RWPE1 (cell line): ENCODE results near the gene BABAM2.

Experiments used
- CTCF ChIA-PET: fragments of 350-600 bp; sonication (Branson Sonifier 250); formaldehyde crosslinking; extraction: SDS; loops from one replicate; lab custom pipeline; 2021; lab: Yijun Ruan, JAX
- POLR2A ChIA-PET: fragments of 400-600 bp; formaldehyde crosslinking; extraction: SDS; loops from one replicate; lab custom pipeline; 2020; ENCODE audit warnings: antibody characterized with exemption; ENCODE audit not compliant: low non-redundant PET; lab: Yijun Ruan, JAX
- DNase-seq: peaks from one replicate; pipeline ENCODE4 v3.0.0; 2012; ENCODE audit warnings: low spot score
- H3K27ac ChIP-seq: fragments of 450-650 bp; 2 replicates; pipeline ENCODE4 v1.5.1; 2017
- TF ChIP-seq, protein P1 (sequence below): fragments of 450-650 bp; conservative IDR thresholded peaks from 2 replicates; pipeline ENCODE4 v1.5.1; 2017; ENCODE audit warnings: low read depth, mild to moderate bottlenecking

Gene BABAM2

DNA sequence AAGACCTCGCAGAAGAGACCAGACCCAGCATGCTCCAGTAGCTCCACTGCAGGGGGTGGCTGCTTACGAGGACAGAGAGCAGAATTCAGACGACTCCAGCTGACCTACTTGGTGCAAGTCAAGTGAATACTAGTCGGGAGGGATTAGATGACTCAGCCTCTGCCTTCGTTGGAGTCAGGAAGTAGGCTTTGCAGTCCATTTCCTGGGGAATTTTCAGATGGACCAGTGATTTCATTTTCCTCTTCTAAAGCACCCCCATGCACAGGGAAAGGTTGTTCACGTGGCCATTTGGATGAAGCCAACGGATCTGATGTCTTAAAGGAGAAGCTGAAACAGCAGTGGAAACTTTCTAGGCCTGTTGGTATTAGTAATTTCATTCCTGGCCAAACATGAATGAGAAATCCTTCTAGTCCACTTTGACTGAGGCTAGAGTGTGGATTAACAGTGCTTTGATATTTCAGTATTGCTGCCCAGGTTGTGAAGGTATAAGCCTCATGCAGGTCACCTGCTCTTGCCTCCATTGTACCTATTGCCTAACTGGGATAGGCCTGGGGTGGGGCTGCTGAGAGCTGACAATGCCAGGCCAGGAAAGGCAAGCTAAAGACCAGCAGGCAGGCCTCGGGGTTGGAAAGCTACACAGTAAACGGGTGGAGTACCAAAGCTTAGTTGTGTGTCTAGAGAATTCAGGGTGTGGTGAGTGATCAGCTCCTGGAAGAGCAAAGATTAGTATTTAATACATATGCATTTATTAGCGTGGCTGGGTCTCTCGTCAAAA lies 384.6 kb downstream of the BABAM2 start:
- POLR2A ChIA-PET = interaction anchor here (1.1 kb wide), 1 partner anchor 115 kb away, joined by 3 read pairs; no protein-coding TSS in a partner anchor
- CTCF ChIA-PET = interaction anchor here (0.6 kb wide), 1 partner anchor 116 kb away, joined by 3 read pairs; no protein-coding TSS in a partner anchor

DNA sequence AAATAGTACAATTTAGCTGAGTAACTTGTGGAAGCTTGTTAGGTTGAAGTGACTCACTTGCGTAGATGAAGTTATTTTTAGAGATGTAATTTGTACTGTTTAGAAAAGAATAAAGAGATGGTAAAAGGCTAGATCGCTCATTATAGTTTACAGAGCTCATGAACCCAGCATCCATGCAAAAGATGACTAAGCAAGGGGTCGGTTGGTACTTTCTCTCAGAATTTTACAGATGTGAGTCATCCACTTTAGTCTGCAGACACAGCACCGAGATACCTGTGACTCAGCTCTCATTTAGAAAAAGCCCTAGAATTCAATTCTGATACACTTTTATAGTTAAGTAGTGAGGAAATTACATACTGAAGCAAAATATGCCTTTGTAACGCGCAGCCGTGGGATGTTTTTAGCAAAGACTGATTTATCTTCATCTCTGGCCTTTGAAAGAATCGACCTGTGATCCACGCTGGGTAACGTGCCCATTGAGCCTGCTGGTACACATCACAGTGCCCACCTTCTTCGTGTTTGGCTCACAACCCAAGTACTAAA lies 385.6 kb downstream of the BABAM2 start:
- H3K27ac ChIP-seq = peak overlapping the region; percentile 96
- POLR2A ChIA-PET = interaction anchor here (0.6 to 1.1 kb wide), 2 partner anchors 114 to 523 kb away, joined by 3 read pairs; no protein-coding TSS in a partner anchor
- TF ChIP-seq, protein P1, sequence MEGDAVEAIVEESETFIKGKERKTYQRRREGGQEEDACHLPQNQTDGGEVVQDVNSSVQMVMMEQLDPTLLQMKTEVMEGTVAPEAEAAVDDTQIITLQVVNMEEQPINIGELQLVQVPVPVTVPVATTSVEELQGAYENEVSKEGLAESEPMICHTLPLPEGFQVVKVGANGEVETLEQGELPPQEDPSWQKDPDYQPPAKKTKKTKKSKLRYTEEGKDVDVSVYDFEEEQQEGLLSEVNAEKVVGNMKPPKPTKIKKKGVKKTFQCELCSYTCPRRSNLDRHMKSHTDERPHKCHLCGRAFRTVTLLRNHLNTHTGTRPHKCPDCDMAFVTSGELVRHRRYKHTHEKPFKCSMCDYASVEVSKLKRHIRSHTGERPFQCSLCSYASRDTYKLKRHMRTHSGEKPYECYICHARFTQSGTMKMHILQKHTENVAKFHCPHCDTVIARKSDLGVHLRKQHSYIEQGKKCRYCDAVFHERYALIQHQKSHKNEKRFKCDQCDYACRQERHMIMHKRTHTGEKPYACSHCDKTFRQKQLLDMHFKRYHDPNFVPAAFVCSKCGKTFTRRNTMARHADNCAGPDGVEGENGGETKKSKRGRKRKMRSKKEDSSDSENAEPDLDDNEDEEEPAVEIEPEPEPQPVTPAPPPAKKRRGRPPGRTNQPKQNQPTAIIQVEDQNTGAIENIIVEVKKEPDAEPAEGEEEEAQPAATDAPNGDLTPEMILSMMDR = no peak
- CTCF ChIA-PET = interaction anchor here (0.5 to 0.7 kb wide), 3 partner anchors 67 to 116 kb away, joined by 3 to 6 read pairs (median 4); no protein-coding TSS in a partner anchor
- peak; percentile 94 for DNase-seq

More for the DNA sequence above, 384.6 kb downstream of the BABAM2 start:
- TF ChIP-seq, protein P1 = no peak
- peak overlapping the region; percentile 96 for H3K27ac ChIP-seq
- peak; percentile 83 for DNase-seq

DNA sequence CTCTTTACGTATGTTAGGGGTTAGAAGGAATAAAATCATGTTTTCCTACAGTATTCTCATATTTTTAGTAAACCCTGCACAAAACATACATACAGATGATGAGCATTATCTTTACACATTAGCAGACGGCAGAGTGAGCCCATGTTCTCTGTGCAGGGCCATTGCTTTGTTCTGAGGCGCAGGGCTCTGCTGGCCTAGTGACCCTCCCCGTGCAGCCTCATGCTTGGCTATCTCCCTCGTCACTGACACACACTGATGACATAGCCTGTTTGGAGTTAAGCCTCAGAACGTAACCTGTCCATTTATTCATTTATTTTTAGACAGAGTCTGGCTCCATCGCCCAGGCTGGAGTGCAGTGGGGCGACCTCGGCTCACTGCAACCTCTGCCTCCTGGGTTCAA lies 386.3 kb downstream of the BABAM2 start:
- no peak for DNase-seq
- peak overlapping the region; percentile 96 for H3K27ac ChIP-seq
- ChIA-PET POLR2A (no interaction called here), CTCF (interaction anchor here (0.6 kb wide), 1 partner anchor 84 kb away, joined by 6 read pairs; no protein-coding TSS in a partner anchor)
- TF ChIP-seq, protein P1 = no peak

DNA sequence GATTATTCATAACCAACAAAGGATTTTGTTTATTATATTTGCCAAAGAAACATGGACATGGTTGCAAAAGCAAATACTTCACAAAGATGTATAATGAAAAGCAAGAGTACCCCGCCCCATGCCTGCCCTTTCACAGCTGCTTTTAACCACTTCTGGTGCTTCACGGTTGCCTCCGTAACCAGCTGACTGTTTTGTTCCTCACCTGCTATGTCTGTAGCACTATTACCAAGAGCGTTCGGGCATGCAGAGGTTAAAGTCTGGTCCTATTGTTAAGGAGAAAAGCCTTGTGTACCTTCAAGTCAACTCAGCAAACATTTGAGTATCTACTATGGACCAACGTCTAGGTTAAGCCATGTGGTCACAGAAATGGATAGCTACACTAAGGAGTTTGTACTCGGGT lies 386.9 kb downstream of the BABAM2 start:
- CTCF ChIA-PET = interaction anchor here (0.5 kb wide), 1 partner anchor 109 kb away, joined by 3 read pairs; no protein-coding TSS in a partner anchor
- TF ChIP-seq, protein P1 = no peak
- POLR2A ChIA-PET = no interaction called here
- DNase-seq = no peak
- H3K27ac ChIP-seq = peak overlapping the region; percentile 96

GRCh38 chr2:28279371-28279770 lies 388.8 kb downstream of the BABAM2 start:
- TF ChIP-seq, protein P1 = no peak
- POLR2A ChIA-PET = no interaction called here
- no peak overlapping the region for H3K27ac ChIP-seq
- CTCF ChIA-PET = no interaction called here
- DNase-seq = no peak

DNA sequence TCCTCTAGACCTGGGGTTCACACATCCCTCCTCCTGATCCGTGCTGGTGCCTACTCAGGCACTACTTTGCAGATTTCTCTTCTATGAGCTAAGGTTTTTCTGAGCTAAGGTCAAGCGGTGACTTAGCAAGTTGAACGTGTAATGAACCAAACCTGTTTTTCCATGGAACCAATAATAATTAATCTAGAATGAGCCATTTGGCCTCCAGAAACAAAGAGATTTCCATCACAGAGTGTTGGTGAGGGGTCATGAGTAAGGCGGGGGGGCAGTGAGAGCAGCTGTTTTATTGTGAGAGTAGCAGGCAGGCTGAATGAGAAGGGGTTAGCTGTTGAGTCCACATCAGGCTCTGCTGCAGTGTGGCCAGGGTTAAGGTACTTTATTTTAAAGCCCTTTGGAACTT lies 390.1 kb downstream of the BABAM2 start:
- DNase-seq = no peak
- TF ChIP-seq, protein P1 = no peak
- CTCF ChIA-PET = no interaction called here
- no peak overlapping the region for H3K27ac ChIP-seq
- POLR2A ChIA-PET = no interaction called here
